ENCODE data around the gene NCR2.

DNA sequence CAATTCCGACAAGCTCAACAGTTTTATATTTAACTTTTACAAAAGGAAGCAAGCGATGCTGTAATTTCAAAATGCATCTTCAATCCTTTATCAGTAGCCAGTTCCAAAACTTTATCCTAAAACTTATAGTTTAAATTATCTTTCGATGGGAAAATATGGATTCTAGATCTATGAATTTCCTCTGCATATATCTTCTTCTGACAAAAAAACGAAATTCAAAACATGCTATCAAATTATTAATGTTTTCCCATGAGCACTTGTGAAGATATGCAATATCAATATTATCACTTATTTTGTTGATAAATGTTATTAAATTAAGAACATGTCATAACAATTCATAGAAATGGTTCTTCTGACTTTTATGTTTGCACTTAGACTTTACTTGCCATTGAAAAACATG lies 2.3 kb downstream of the NCR2 start:
- TF ChIP-seq, protein P1, sequence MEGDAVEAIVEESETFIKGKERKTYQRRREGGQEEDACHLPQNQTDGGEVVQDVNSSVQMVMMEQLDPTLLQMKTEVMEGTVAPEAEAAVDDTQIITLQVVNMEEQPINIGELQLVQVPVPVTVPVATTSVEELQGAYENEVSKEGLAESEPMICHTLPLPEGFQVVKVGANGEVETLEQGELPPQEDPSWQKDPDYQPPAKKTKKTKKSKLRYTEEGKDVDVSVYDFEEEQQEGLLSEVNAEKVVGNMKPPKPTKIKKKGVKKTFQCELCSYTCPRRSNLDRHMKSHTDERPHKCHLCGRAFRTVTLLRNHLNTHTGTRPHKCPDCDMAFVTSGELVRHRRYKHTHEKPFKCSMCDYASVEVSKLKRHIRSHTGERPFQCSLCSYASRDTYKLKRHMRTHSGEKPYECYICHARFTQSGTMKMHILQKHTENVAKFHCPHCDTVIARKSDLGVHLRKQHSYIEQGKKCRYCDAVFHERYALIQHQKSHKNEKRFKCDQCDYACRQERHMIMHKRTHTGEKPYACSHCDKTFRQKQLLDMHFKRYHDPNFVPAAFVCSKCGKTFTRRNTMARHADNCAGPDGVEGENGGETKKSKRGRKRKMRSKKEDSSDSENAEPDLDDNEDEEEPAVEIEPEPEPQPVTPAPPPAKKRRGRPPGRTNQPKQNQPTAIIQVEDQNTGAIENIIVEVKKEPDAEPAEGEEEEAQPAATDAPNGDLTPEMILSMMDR (conservative IDR thresholded peaks at IDR 0.05; ENCODE audit: low read depth, low read length), result no peak
- TF ChIP-seq EZH2 (IDR thresholded peaks at IDR 0.05; ENCODE audit: borderline replicate concordance, low read depth, low read length, poor library complexity, severe bottlenecking), result no peak

Data from A673 (cell line).